ENCODE results near the gene CFLAR.

The CFLAR gene

DNA sequence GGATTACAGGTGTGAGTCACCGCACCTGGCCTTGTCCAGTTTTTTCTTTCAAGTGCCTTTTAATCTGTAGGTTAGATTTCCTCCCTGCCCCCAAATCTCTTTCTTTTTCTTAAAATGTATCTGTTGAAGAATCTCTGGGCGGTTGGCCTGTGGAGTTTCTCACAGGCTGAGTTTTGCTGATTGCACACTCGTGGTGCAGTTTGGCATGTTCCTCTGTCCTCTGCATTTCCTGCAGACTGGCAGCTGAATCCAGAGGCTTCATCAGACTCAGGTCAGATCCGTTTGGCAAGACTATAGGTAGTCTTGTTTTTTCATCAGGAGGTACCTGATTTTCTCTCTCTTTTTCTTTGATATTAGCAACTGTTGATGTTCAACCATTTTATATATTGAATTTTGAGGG, 72.5 kb downstream of the CFLAR start:
- Histone ChIP-seq H4K20me1 (no peaks in the 10 kb centered on the region), H3K4me2 (no peak overlapping the region), H3K4me1 (peaks cover 69% of the 10 kb centered on the region), H3K27ac (no peak overlapping the region), H3K9me3 (peaks cover 5% of the 10 kb centered on the region), H3K27me3 (peaks cover 32% of the 10 kb centered on the region), H3K36me3 (peaks cover 41% of the 10 kb centered on the region), H3K4me3 (no peak overlapping the region), H3K9ac (no peak overlapping the region)
- TF ChIP-seq Cebpa-rat (IDR thresholded peaks at IDR 0.05) = no peak

DNA sequence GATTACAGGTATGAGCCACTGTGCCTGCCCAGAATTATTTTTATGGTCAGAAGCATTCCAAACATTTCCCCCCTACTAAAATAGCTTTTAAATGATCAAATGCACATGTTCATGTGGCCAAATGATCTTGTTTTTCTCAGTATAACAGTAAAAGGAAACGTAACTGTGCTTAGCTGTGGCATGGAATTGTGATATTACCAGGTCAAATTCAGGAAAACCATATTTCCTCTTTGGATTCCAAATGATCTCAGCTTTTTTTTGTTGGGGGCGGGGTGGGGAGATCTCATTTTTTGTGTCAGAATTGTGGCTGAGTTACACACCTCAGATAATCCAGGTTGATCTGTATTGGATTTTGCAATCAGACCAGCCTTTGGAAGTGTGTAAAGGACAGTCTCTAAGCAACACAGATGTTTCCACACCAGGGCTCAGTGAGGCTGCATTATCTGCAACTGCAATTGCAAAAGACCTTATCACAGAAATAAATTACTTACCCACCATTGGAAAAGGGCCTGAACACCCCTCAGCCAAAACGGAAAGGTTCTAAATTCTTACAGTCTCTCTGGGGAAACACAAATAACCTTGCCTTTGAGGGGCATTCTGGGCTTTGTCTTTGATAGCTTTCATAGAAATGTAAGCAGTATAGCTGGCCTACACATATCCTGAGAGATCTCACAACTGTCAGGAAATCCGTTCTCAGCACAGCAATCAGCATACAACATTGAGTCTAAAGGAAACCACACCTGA, 75.3 kb downstream of the CFLAR start:
- Histone ChIP-seq H3K27me3 (peaks cover 6% of the 10 kb centered on the region; the same call in 1 of the 2 replicates), H3K36me3 (peaks cover 52% of the 10 kb centered on the region), H3K4me2 (peak overlapping the region; percentile 82), H4K20me1 (no peaks in the 10 kb centered on the region), H3K9ac (peak overlapping the region; percentile 63; the same call in 1 of the 2 replicates), H3K27ac (peak overlapping the region; percentile 69), H3K4me3 (peak overlapping the region; percentile 32; the same call in 1 of the 2 replicates), H3K9me3 (peaks cover 9% of the 10 kb centered on the region), H3K4me1 (peaks cover 61% of the 10 kb centered on the region)
- TF ChIP-seq Cebpa-rat (IDR thresholded peaks at IDR 0.05) = peak; percentile 71

DNA sequence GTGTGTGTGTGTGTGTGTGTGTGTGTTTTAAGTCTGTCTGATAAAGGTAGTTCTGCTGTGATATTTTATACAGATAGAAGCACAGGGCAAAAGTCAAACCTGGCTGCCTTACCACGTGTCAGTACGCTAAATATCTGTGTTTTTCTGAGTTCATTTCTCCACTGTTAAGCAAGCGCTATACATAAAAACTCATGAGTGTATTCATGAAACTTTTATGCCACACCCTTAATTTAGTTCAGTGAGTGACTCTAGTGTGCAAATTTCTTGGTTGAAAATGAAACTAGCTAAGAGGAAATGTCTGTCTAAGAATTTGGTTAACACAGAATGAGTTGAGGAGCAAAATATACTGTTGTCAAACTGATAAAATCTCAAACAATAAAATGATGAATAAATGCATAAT, 78.1 kb downstream of the CFLAR start:
- Histone ChIP-seq H3K4me3 (no peak overlapping the region), H3K4me2 (peak overlapping the region; percentile 53), H3K9ac (no peak overlapping the region), H3K27ac (peak overlapping the region; percentile 19; the same call in 1 of the 2 replicates), H3K36me3 (peaks cover 47% of the 10 kb centered on the region), H4K20me1 (no peaks in the 10 kb centered on the region), H3K4me1 (peaks cover 60% of the 10 kb centered on the region), H3K27me3 (no peaks in the 10 kb centered on the region), H3K9me3 (0 out of 2 replicates have a peak, but pooled peaks cover 7% of the 10 kb centered on the region)
- no peak for TF ChIP-seq Cebpa-rat (IDR thresholded peaks at IDR 0.05)

DNA sequence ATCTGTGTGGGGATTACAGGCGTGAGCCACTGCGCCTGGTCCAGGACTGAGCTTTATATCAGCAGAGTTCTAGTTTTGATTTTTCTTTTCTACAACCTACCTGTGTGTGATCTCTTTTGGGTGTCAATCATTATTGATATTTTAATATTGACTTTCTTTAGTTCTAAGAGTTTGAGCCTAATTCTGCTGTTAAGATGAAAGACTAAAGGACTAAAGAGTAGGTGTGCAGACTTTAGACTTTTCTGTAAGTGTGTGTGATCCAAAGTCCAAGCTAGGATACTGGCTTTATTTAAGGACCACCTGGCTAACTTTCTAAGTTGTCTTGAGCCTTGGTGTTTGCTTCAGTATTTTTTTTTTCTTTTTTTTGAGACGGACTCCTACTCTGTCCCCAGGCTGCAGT, 79.4 kb downstream of the CFLAR start:
- H3K4me1 ChIP-seq = peaks cover 49% of the 10 kb centered on the region
- H3K4me2 ChIP-seq = no peak overlapping the region
- no peaks in the 10 kb centered on the region for H3K27me3 ChIP-seq
- H3K27ac ChIP-seq = no peak overlapping the region
- H4K20me1 ChIP-seq = no peaks in the 10 kb centered on the region
- no peak overlapping the region for H3K9ac ChIP-seq
- peaks cover 50% of the 10 kb centered on the region for H3K36me3 ChIP-seq
- 0 out of 2 replicates have a peak, but pooled peaks cover 7% of the 10 kb centered on the region for H3K9me3 ChIP-seq
- H3K4me3 ChIP-seq = no peak overlapping the region
- no peak for TF ChIP-seq Cebpa-rat (IDR thresholded peaks at IDR 0.05)

DNA sequence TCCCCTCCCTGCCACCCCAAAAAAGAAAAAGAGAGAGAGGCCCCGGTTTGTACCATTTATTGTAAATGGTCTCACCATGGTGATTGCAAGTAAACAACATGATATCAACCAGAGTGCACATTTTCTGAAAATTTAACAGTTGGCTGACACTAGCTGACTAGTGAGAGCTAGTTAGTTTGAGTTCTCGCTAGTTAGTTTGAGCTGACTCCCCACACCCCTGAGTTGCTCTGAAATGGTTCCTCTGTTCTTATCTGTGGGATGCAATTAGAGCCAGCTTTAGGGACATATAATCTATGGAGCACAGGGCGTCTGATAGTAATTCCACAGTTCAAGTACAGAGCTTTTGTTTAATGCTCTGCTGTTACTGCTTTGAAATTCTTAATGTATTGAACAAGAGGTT, 80.0 kb downstream of the CFLAR start:
- peaks cover 57% of the 10 kb centered on the region for H3K36me3 ChIP-seq
- H3K9ac ChIP-seq = no peak overlapping the region
- no peak for TF ChIP-seq Cebpa-rat (IDR thresholded peaks at IDR 0.05)
- peaks cover 42% of the 10 kb centered on the region for H3K4me1 ChIP-seq
- H4K20me1 ChIP-seq = no peaks in the 10 kb centered on the region
- 0 out of 2 replicates have a peak, but pooled peaks cover 7% of the 10 kb centered on the region for H3K9me3 ChIP-seq
- no peaks in the 10 kb centered on the region for H3K27me3 ChIP-seq
- H3K27ac ChIP-seq = no peak overlapping the region
- H3K4me2 ChIP-seq = no peak overlapping the region
- no peak overlapping the region for H3K4me3 ChIP-seq

DNA sequence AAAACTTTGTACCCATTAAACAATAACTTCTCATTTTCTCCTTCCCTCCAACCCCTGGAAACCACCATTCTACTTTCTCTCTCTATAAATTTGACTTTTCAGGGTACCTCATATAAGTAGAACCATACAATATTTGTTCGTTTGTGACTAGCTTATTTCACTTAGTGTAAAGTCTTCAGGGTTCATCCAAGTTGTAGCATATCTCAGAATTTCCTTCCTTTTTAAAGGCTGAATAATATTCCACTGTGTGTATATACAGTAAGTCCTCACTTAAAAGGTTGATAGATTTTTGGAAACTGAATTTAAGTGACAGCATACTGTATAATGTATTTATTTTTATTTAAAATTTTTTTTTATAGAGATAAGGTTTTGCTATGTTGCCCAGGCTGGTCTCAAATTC, 80.8 kb downstream of the CFLAR start:
- peaks cover 62% of the 10 kb centered on the region for H3K36me3 ChIP-seq

DNA sequence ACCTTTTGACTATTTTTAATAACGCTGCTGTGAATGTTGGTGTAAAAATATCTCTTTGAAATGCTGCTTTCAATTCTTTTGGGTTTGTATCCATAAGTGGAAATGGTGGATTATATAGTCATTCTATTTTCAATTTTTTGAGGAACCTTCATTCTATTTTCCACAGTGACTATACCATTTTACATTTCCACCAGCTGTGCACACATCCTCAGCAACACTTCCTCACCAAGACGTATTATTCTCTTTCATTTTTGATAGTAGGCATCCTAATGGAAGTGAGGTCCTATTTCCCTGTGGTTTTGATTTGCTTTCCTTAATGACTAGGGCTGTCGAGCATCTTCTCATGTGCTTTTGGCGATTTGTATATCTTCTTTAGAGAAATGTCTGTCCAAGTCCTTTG, 81.8 kb downstream of the CFLAR start:
- no peak overlapping the region for H3K27ac ChIP-seq
- no peak overlapping the region for H3K4me2 ChIP-seq
- H3K27me3 ChIP-seq = no peaks in the 10 kb centered on the region
- no peaks in the 10 kb centered on the region for H4K20me1 ChIP-seq
- 0 out of 2 replicates have a peak, but pooled peaks cover 7% of the 10 kb centered on the region for H3K9me3 ChIP-seq
- H3K9ac ChIP-seq = no peak overlapping the region
- H3K4me1 ChIP-seq = peaks cover 24% of the 10 kb centered on the region
- no peak for TF ChIP-seq Cebpa-rat (IDR thresholded peaks at IDR 0.05)
- peaks cover 65% of the 10 kb centered on the region for H3K36me3 ChIP-seq
- H3K4me3 ChIP-seq = no peak overlapping the region

More for the DNA sequence above, 80.8 kb downstream of the CFLAR start:
- H3K27ac ChIP-seq = no peak overlapping the region
- peaks cover 34% of the 10 kb centered on the region for H3K4me1 ChIP-seq
- H4K20me1 ChIP-seq = no peaks in the 10 kb centered on the region
- H3K9me3 ChIP-seq = 0 out of 2 replicates have a peak, but pooled peaks cover 7% of the 10 kb centered on the region
- H3K9ac ChIP-seq = no peak overlapping the region
- H3K4me3 ChIP-seq = no peak overlapping the region
- no peak for TF ChIP-seq Cebpa-rat (IDR thresholded peaks at IDR 0.05)
- H3K27me3 ChIP-seq = no peaks in the 10 kb centered on the region
- H3K4me2 ChIP-seq = no peak overlapping the region

DNA sequence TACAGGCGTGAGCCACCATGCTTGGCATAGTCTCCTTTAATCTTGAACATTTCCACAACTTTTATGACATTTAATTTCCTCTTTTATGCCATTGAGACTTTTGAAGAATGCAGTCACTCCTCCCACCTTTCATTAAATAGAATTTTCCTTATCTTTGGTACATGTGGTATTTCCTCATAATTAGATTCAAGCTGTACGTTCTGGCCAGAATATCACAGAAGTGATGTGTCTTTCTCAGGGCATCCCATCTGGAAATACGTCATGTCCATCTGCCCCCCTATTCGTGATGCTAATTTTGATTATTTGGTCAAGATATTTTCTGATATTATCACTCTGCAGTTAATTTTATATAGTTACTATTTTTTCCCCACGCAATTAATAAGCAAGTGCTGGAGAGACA, 83.9 kb downstream of the CFLAR start:
- H3K4me3 ChIP-seq = no peak overlapping the region
- H4K20me1 ChIP-seq = no peaks in the 10 kb centered on the region
- H3K4me2 ChIP-seq = no peak overlapping the region
- no peak overlapping the region for H3K9ac ChIP-seq
- 0 out of 2 replicates have a peak, but pooled peaks cover 4% of the 10 kb centered on the region for H3K9me3 ChIP-seq
- H3K27ac ChIP-seq = no peak overlapping the region
- peaks cover 9% of the 10 kb centered on the region for H3K4me1 ChIP-seq
- no peak for TF ChIP-seq Cebpa-rat (IDR thresholded peaks at IDR 0.05)
- H3K36me3 ChIP-seq = peaks cover 55% of the 10 kb centered on the region
- H3K27me3 ChIP-seq = no peaks in the 10 kb centered on the region

DNA sequence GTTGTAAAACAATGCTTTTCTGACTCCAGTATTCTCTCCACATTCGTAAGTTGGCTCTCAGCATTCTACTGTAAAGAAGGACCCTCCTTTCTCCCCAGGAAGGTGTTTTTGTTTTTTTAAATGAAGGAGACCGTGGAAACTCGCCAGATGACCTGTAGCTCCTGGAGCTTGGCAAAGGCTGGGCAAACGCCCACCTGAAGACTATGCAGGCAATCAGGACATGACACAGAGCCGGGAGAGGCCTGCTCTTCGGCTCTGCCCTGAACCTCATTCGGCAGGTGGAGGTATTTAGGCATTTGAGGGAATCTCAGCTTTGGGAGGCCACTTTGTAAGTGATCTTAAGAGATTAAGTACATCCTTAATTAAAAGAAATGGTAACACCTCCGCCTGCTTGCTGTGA, 84.4 kb downstream of the CFLAR start:
- H3K9ac ChIP-seq = no peak overlapping the region
- no peak overlapping the region for H3K4me2 ChIP-seq
- no peak overlapping the region for H3K27ac ChIP-seq
- peaks cover 10% of the 10 kb centered on the region for H3K4me1 ChIP-seq
- 0 out of 2 replicates have a peak, but pooled peaks cover 4% of the 10 kb centered on the region for H3K9me3 ChIP-seq
- no peaks in the 10 kb centered on the region for H3K27me3 ChIP-seq
- no peak for TF ChIP-seq Cebpa-rat (IDR thresholded peaks at IDR 0.05)
- H3K36me3 ChIP-seq = peaks cover 50% of the 10 kb centered on the region
- no peaks in the 10 kb centered on the region for H4K20me1 ChIP-seq
- no peak overlapping the region for H3K4me3 ChIP-seq

DNA sequence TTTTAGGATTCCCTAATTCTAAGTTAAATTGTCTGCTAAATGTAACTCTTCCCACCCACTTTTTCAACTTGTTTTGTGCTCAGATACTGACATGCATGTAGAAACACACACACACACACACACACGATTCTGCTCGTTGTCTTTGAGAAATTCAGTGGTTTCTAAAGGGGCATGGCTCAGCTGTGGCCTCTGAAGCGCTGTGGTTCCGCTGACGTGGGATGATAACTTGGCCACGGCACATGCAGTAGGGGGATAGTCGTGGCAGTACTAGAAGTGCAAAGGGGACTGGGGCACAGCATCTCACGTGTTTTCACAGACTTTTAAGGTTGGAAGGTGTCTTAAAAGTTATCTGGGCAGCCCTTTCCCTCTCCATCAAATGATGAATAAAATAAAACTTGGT, 85.4 kb downstream of the CFLAR start:
- Histone ChIP-seq H3K9ac (no peak overlapping the region), H4K20me1 (no peaks in the 10 kb centered on the region), H3K36me3 (peaks cover 40% of the 10 kb centered on the region), H3K4me1 (peaks cover 19% of the 10 kb centered on the region), H3K4me2 (no peak overlapping the region), H3K9me3 (0 out of 2 replicates have a peak, but pooled peaks cover 4% of the 10 kb centered on the region), H3K27me3 (no peaks in the 10 kb centered on the region), H3K4me3 (no peak overlapping the region), H3K27ac (no peak overlapping the region)
- TF ChIP-seq Cebpa-rat (IDR thresholded peaks at IDR 0.05) = no peak

Data from BLaER1 (cell line).